Transverse colon (tissue), 3 donors: ENCODE results near the gene CGB8.

Experiments used
- CTCF ChIP-seq, 5 experiments: fragments of 200-600 bp in 3 of 5; fragments of 450-650 bp in 2 of 5; sonication (generic) in 3 of 5; IDR thresholded peaks; 1 replicate in 2 of 5; 2 replicates in 3 of 5; pipeline ENCODE4 v1.5.1; 2016 to 2017; ENCODE audit warnings: antibody characterized with exemption in 5 of 5, inconsistent platforms in 3 of 5, mild to moderate bottlenecking in 2 of 5, moderate library complexity in 1 of 5
- EP300 ChIP-seq: sonication (generic); formaldehyde crosslinking; IDR thresholded peaks from one replicate; pipeline ENCODE4 v1.6.1; 2017; ENCODE audit warnings: antibody characterized with exemption, low read depth

DNA sequence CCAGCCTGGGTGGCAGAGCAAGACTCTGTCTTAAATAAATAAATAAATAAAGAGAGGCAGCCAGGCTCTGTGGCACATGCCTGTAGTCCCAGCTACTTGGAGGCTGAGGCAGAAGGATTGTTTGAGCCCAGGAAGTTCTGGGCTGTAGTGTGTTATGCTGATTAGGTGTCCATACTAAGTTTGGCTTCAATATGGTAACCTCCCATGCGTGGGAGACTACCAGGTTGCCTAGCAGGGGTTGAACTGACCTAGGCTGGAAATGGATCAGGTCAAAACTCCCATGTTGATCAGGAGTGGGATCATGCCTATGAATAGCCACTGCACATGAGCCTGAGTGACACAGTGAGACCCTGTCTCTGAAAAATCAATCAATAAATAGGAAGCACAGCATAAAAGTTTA, 32.4 kb upstream of the CGB8 start:
- TF ChIP-seq CTCF (IDR thresholded peaks at IDR 0.05) (no peak), EP300 (no peak)
